GM19240 (cell line): Measurements from ENCODE around the gene CD82.

ENCODE experiments used
- DNase-seq: peaks from one replicate; pipeline ENCODE4 v3.0.0; 2011; ENCODE audit warnings: low spot score; ENCODE audit not compliant: insufficient read length

Gene CD82

DNA sequence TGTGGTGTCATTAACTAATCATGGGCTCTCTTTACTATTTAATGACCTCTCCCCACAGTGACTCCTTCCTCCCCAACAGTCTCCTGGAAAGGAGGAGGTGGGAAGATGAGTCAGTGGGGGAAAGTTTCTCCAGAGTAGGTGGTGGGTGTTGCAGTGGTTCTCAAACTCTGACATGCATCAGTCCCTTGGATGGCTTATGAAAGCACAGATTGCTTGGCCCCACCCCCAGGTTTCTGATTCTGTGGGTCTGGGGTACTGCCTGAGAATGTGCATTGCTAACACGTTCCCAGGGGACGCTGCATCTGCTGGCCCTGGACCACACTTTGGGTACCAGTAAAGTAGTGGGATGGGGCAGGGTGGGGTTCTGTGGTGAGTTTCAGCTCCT, 9.8 kb downstream of the CD82 start:
- DNase-seq: no peak

DNA sequence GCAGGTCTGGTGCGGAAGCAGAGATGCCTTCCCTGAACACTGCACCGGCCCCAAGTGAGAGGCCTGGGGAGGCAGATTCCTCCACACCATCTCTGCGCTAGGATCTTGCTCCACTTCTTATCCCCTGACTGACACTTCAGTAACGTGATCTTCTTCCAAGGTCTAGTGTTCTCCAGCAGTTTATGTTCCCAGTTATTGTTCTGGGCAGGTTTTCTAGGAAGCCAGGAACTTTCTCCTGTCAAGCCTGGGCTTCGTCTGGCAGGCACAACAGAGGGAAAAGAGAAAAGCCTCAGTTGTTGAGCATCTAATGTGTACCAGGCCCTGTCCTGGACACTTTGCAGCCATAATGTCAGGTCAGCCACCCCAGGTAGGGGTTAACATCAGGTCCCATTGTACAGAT, 10.5 kb downstream of the CD82 start:
- no peak for DNase-seq

DNA sequence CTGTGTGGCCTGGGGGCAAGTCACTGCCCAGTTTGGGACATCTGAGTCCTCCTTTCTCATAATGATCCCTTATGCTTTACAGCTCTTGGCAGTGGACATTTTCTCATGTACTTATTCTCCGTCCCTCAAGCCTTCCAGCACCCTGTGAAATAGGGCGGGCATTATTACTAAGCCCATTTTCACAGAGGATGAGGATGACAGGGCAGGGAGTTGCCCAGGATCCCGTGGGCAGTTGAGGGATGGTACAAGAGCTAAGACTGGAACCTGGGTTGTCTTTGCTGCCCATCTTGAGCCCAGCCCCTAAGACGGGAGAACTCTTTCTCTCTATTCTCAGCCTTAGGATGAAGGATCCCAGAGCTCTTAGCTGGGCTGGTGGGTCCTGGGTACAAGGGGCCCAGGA, 11.2 kb downstream of the CD82 start:
- DNase-seq: no peak

DNA sequence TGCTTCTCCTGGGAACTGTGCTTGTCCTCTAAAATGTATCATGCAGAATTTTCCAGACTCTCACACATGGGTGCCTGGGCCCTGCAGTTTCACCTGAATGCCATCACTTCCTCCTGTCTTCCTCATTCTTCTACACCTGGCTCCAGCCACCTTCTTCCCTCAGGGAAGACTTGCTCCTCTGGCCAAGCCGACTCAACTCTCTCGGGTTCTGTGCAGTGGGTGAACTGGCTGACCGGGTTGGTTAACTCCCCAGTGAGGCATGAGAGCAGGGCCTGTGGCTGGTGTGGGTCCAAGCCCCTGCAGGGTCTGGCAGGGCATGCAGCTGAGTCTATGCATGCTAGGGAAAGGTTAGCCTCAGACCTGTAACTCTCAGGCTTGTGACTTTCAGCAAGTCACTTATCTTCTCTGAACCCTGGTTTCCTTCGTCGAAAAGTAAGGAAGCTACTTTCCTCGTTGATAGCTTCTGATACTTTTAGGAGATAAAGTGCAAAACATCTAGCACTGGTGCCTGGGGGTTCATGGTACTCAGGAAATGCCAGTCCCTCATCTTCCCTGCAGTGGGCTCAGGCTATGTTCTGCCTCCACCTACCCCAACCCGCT, 11.9 kb downstream of the CD82 start:
- no peak for DNase-seq

DNA sequence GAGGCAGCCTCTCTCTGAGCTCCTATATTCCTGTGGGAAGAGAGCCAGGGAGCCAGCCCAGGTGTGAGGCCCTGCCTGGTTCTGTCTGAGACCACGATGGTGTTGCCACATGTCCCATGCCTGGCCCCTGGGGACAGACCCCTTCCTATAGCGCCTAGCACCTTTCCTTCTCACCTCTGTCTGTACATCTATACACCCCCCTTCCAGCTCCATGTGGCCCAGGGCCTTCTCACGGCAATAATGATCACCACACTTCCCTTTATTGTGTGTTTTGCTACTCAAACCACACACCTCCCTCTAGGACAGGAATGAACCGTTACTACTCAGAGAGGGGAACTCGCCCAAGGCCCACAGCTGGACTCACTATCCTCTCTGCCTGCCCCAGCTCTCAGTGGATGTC, 12.8 kb downstream of the CD82 start:
- no peak for DNase-seq

DNA sequence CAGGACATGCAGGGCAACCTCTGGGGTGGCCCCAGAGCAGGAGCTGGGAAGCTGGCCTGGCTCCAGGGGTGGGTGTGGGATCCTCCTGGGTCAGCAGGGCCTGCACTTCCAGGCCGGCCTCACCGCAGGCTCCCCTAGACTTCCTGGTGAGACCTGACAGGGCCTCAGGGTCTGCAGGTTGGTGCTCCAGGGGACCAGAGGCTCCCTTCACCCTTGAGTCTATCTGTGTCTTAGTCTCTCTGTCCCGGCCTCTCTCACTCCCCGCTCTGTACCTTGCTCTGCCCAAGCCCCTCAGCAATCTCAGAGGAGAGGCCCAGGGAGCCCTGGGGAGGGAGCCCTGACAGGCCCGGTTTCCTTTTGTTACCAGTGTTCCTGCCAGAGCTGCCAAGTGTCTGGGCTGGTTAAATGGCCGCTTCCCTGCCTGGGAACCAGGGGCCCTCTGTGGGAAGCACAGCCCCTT, 13.9 kb downstream of the CD82 start:
- DNase-seq: no peak

DNA sequence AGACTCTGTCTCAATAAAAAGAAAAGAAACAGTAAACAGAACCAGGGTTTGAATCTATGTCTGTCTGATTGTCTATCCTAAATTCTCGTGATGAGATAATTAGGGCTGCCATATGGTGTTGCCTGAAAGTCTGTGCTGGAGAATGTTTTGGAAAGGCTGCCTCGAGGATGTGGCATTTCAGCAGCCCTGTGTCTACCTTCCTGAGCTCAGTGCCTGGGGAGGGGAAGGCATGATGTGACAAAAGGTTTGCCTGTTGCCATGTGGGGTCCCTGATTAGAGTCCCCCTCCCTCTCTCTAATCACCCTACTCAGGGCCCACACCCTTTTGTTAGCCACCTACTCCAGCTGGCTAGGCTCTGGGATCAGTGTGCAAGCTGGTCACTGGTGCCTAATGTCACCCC, 15.2 kb downstream of the CD82 start:
- no peak for DNase-seq

DNA sequence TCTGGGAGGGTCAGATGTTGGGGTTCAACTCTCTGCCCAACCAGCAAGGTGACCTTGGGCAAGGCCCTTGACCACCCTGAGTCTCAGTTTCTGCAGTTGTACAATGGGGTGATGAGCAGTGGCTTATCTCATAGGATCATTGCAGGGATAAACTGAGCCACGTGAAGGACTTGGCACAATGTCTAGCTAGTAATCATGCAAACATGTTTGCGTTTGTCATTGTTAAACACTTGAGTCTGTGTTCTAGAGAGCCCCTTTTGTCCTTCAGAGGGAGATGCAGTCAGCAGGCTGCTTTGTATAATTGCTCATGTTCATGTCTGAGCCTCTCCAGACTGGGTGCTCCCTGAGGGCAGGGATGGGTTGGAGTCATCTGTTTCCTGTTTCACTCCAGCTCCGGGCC, 15.8 kb downstream of the CD82 start:
- no peak for DNase-seq

DNA sequence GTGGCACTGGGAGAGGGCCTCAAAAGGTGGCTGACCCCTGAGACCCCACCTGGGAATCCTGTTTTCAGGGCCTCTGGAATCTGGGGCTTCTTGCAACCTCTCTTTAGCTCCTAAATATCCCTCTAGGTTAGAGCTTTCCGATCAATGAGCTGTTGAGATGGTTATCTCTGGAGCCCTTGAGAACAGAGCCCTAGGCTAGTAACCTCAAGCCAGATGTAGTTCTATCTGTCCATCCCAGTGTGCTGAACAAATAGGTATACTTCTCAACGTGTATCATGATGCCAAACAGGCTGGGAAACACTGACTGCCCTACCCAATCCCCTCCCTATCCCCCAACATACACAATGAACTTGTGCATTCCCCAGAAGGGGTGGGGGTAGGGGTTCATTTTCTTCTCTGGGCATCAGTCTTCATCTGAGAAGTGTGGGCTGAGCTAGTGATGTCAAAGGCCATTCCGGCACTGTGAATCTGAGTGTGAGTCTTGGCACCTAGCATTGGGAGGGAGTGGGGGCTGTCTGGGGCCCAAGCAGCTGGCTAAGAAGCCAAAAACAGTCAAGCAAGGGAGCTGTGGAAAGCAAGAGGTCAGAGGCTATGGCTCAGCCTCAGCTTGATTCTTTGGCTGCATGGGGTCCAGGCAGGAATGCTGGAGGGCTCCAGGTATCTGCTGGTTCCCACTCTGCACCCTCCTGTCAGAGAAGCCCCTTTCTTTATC, 17.3 kb downstream of the CD82 start:
- DNase-seq: no peak

DNA sequence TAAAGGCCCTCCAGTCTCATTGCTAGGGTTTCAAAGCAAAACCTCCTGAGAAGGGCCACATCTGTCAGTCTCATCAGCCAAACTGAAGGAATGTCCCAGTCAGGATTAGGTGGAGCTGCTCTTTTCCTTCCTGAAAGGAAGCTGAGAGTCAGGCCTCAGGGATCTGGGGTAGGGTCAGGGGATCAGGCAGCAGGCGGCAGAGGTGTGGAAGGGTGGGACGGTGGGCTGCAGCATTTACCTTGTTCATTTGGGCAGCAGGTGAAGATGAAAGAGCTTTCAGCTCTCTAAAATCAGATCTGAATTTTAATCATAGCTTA, 17.8 kb downstream of the CD82 start:
- no peak for DNase-seq

DNA sequence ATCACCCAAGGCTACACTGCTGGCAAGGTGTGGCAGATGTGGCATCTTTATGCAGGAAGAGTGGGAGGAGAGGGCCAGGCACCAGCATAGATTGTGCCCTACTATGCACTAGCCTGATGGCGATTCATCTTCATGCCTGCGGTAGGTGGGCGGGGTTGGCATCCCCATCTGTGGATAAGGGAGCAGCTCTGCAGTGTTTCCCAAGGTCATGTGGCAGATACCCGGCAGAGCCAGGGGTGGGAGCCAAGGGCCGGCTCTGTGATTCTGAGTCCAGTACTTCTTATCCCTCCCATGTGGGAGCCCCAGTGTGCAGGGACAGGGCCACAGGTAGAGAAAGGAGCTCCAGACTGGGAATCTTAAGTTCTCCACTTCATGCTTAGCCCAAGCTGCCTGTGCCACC, 20.0 kb downstream of the CD82 start:
- no peak for DNase-seq

DNA sequence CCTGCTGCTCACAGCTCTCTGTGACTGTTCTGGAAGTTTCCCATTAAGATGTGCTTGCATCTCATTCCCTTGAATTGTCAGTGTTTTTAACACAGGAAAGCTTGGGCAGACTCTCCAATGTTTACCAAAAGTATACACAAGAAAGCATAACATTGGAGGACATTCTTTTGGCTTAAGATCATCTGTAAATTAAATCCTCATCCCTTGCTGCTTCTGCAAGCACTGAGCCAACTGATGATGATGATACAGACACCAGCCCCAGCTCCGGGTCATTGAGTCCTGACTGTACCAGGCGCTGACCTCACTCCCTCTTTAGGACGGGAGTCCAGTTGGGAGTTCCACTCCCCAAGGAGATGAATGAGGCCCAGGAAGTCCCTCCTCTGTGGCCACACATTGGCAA, 23.8 kb downstream of the CD82 start:
- no peak for DNase-seq

DNA sequence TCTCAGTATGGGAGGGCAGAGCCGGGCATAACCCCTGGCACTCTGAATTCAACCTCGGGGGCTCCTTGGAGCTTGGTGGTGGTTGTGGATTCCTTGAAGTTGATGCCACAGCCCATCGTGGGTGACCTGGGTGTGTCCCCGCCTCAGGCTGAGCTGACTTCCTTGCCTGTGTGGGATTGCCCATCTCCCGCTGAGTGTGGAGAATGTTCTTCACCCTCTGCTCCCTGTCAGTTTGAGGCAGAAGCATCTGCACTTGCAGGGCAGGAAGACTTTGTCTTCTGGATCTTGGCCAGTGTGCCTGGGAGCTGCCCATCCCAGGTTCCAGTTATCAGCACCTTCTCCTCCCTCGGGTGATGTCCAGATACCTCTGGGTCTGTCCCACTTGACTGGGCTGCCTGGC, 25.3 kb downstream of the CD82 start:
- no peak for DNase-seq

DNA sequence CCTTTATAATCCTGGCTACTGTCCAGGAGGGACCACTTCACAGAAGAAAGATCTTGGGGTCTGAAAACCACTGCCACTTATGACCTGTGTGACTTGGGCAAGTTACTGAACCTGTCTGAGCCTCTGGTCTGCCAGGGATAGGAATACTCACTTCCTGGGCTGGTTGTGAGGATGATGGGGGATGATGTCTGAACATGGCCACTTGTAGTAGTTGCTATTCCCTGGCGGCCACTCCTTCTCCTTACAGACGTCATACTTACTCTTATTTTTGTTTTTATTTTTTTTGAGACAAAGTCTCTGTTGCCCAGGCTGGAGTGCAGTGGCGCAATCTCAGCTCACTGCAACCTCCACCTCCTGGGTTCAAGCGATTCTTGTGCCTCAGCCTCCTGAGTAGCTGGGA, 26.1 kb downstream of the CD82 start:
- no peak for DNase-seq

DNA sequence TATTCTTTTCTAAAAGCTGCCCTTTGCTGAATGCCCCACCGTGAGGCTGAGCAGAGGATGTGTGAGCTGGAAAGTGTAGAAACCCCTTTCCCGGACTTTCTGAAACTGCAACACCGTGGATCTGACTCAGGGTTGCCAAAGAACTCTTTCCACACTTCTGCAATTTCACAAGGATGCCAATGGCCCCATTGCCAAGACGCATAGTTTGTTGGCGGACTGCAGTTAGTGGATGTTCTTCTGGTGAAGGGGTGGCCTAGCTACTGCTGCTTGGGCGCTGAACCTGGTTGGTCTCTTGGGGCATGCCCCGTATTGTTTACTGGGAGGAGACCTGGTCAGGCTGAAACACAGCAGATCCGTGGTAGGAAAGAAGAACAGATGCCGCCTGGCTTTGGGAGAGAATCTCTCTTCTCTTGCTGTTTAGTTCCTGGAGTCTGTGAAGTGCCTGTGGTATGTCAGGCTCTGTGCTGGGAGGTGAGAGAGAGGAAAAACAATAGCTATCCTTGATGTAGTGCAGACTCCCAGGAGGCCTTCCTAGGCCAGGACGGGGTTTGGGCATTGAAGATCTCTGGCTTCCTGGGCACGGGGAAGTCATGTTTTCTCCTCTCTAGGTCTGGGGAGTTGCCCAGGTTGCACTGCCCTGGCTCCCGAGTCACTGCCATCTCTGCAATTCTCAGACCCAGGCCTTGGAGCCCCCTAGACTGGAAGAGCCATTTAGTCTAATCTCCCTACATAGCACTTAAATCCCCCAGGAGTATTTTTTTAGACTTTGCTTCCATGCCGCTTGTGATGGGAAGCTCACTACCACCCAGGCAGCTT, 26.9 kb downstream of the CD82 start:
- no peak for DNase-seq

DNA sequence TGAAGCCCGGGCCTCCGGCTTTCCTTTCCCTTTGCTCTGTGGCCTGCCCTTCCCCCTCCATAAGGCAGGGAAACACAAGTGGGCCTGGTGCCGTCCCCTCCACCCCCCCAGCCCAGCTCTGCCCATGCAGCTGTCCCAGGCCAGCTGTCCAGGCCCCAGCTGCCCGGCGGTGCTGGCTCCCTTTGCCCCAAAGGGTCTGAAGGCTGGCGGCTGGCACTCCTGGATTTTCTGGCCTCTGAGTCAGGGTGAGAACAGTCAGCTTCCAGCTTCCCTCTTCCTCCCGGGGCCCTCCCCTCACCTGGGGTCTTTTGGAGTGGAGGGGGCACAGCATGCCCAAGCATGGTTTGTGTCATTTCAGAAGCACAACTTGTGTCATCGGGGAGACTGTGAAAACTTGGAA, 27.8 kb downstream of the CD82 start:
- DNase-seq: no peak

DNA sequence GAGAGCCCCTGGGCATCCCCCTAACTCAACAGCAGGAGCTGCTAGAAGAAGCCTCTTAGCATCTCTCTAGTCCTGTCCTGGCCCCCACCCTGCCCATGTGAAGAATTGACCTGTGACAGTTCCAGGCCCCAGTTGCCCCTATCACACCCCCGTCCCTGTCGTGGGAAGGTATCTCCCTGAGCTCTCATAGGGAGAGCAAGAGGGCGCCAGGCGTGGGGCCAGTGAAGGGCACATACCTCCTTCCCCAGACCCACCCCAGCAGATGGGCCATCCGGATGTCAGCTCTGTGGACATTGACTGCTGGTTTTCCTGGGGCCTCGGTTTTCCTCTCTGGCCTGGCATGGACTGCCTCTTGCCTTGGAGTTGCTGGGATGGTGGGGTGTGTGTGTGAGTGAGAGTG, 29.5 kb downstream of the CD82 start:
- no peak for DNase-seq

DNA sequence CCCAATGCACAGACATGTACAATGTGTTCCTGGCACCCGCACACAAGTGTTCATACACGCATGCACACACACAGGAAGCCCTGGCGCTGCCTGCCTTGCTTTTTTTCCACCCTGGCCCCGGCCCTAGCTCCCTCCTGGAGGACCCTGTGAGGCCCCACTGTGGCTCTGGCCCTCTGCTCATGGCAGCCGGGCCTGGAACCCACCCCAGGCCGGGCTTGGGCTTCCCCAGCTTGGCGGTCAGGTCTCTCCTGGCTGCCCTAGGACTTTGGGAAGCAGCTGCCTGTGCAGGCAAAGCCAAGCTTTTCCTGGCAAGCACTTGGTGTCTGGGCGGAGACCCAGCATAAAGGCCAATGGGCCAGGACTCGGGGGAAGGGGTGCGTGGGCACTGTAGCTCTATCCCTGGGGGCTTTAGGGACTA, 30.5 kb downstream of the CD82 start:
- no peak for DNase-seq

DNA sequence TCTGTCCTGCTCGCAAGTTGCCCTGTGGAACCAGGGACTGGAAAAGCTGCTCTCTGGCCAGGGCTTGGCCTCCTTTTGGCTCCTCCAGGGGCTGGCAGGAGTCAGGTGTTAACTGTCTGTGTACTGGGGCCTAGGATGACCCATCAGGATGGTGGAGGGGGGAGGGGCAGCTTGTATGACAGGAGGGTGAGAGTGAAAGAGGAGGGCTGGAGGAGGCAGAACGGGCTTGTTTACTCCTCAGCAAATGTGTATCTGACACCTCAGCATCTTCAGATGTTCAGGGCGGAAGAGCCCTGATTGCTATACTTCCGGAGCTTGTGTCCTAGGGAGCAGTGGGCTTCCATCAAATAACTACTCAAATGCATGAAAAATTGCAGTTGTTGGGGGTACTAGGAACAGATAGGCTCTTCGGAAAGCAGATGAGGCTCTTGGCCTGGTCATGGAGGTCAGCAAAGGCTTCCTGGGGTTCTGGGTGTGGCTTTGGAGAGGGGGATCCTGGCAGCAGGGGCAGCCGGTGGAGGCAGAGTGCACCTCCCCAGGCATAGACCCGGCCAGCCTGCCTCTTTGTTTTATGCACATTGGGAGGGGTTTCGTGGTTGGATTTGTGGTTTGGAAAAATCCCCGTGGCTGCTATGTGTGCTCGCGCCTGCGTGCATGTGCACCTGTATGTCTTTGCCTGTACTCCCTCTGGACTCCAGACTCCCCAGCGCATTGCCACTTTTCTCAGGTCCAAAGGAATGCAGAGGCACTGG, 31.2 kb downstream of the CD82 start:
- DNase-seq: peak; percentile 51

DNA sequence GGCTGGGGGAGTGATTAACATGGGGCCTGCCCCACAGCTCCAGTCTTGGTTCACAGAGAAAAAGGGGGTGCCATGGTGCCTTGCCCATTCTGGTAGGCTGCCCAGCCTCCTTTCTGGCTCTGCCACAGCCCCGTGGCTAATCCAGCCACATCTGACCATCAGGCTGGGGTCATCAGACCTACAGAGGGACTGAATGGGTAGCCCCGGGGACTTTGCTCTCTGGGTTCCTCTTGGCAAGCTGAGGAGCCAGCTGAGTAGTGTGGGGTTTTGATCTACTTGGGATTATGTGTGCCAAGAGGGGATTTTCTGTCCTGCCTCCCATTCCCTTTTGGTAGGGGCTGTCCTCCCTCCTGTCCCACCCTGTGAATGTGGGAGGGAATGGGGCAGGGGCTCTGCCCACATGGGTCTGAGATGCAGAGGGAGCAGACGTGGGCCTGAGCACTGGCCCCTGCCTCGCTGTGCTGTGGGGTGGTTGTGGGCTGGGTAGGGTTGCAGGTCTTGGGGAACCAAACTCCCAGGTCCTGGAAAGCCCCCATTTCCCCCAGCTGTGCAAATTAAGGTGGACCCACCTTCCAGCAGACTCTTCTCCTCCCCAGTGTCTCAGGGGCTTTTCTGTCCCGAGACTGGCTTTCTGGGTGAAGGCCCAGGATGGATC, 32.0 kb downstream of the CD82 start:
- DNase-seq: no peak

DNA sequence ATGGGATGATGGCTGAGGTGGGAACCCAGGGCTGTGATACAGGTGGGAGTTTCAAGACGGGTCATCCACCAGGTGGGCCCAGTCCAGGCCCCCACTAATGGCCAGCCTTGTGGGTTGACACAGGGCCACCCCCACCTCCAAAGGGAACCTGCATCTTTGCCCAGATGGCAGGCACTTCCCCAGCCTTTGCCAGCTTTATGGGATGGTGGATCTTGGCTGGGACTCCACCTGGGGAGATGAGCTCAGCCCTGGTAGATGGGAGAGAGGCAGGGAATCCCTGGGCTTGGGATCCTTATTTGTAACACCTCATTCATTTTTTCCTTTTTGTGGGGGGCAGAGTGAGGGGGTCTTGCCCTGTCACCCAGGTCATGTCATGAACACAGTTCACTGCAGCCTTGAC, 33.4 kb downstream of the CD82 start:
- DNase-seq: no peak

DNA sequence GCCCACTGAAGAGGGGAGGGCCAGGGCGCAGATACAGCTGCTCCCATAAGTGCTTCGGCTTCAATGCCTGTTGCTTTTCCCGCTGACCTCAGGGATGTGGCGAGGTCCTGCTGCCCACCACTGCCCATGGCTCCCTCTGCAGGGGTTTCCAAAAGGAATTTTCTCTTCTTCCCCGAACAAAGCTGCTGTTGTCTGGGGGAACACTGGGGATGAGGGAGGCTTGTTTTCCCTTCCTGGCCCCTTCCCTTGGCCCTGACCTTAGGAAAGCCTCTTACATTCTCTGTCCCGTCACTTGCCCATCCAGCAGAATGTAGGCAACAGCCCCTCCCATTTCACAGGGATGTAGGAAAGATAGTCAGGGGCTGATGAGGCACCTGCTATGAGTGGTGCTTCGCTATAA, 34.8 kb downstream of the CD82 start:
- no peak for DNase-seq
